ENCODE data around the gene PTGER1. TPM values are rescaled to one million over a fixed set of nuclear protein-coding genes. Genes with fewer than 3 reads are reported as not detected.

PTGER1 gene
- total and polyA plus RNA-seq, 2 donors (not counting 1 experiment from before 2014, with no cell fraction given) = 0.27 TPM; not detected in 1

DNA sequence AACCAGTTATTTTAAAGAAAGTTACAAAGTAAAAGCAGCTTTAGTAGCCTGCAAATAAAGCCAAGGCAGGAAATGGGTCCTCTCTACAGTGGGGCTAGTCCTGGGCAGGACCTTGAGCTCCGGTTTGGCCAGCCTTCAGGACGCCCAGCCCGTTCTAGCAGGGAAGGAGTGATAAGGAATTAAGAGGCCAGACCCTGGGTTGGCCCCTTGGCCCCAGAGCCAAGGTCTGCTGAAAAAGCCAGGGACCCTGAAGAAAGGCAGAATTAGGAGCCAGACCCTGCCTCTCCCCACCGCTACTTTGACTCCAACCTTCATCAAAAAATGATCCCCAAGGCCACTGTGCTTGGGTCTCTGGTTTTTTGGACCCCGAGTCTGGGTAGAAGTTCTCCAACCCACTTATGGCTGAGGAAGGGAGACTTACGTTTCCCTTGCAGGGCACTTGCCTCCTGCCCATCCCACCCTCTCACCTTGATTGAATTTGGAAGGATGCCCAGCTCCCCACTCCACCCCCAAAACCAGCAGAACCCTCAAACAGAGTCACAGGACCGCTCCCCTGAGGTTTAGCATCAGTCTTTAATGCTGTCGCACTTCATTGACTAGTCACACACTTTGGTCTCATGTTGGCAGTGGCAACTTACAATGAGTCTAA lies 39.2 kb upstream of the PTGER1 start:
- no peak for DNase-seq
- Histone ChIP-seq H3K27ac (ENCODE audit: low read length in 2 of 2) (peak overlapping the region in 1 of 2 donors; percentile 19), H4K20me1 (ENCODE audit: control insufficient read depth, insufficient read depth, low read length, poor library complexity, severe bottlenecking) (peaks cover 43% of the 10 kb centered on the region), H2AFZ (ENCODE audit: insufficient read depth, low read depth, low read length, poor library complexity, severe bottlenecking) (no peak overlapping the region), H3K4me2 (replicated peaks; ENCODE audit: low read depth, low read length, poor library complexity, severe bottlenecking) (no peak overlapping the region), H3K9me3 (ENCODE audit: control extremely low read depth in 1 of 3, control insufficient read depth in 2 of 3, insufficient read depth in 1 of 3, low read length in 2 of 3) (no peaks in the 10 kb centered on the region), H3K36me3 (replicated peaks in 1 of 2; ENCODE audit: control extremely low read depth in 1 of 2, control insufficient read depth in 1 of 2, extremely low read depth in 1 of 2, insufficient read depth in 2 of 2, low read length in 1 of 2) (peaks cover 0 to 25% of the 10 kb centered on the region in 2 experiments), H3K9ac (ENCODE audit: low read length) (no peak overlapping the region), H3K4me1 (ENCODE audit: control insufficient read depth in 2 of 2, insufficient read depth in 2 of 2, low read length in 2 of 2) (peaks cover 30 to 36% of the 10 kb centered on the region in 2 donors), H3K27me3 (replicated peaks in 1 of 4; ENCODE audit: control extremely low read depth in 1 of 4, control insufficient read depth in 3 of 4, insufficient read depth in 4 of 4, low read length in 3 of 4) (no peaks in the 10 kb centered on the region), H3K79me2 (ENCODE audit: control insufficient read depth, insufficient read depth, low read length) (peaks cover 21% of the 10 kb centered on the region), H3K4me3 (ENCODE audit: control extremely low read depth in 1 of 5, extremely low read depth in 1 of 5, insufficient read depth in 1 of 5, low read depth in 2 of 5, low read length in 4 of 5) (no peak overlapping the region)
- no peak for ATAC-seq (ENCODE audit: low read depth)
- WGBS (ENCODE audit: insufficient coverage) = 84% methylated on average over 7 of the region's 8 CpGs
- H3K4me3 Mint-ChIP-seq = no peak overlapping the region
- CTCF ChIA-PET = interaction anchor here (1.2 to 1.9 kb wide), 2 partner anchors 10 to 29 kb away, joined by 3 to 6 read pairs; no protein-coding TSS in a partner anchor
- no peak overlapping the region for H3K27ac Mint-ChIP-seq
- H3K27me3 Mint-ChIP-seq = no peaks in the 10 kb centered on the region
- H3K9me3 Mint-ChIP-seq (ENCODE audit: insufficient read depth) = no peaks in the 10 kb centered on the region
- peaks cover 41% of the 10 kb centered on the region for H3K4me1 Mint-ChIP-seq
- no peak for TF ChIP-seq CTCF (IDR thresholded peaks at IDR 0.05)
- POLR2A ChIA-PET = interaction anchor here (0.6 kb wide), 2 partner anchors 133 to 730 kb away, joined by 3 read pairs; partner anchors contain the start of gene ADGRE5
- intact Hi-C loops (cut with micrococcal nuclease) = no loop called here

DNA sequence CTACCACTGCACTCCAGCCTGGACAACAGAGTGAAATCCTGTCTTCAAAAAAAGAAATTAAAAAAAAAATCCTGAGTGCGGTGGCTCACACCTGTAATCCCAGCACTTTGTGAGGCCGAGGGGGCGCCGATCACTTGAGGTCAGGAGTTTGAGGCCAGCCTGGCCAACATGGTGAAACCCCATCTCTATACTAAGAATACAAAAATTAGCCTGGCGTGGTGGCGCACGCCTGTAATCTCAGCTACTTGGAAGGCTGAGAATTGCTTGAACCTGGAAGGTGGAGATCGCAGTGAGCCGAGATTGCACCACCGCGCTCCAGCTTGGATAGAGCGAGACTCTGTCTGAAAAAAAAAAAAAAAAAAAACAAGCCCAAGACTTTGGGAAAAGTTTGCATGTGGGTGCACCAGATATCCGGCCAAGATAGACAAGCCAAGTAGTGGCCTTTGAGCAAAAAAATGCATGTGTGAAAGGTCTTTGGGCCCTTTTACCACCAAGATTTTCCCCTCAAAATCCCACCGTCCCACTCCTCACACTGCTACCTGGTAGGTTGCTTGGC lies 37.3 kb upstream of the PTGER1 start:
- H3K4me2 ChIP-seq (replicated peaks; ENCODE audit: low read depth, low read length, poor library complexity, severe bottlenecking) = no peak overlapping the region
- intact Hi-C loops (cut with micrococcal nuclease) = no loop called here
- Mint-ChIP-seq H3K9me3 (ENCODE audit: insufficient read depth) (no peaks in the 10 kb centered on the region), H3K27me3 (no peaks in the 10 kb centered on the region), H3K4me3 (no peak overlapping the region), H3K27ac (no peak overlapping the region), H3K4me1 (peaks cover 33% of the 10 kb centered on the region)
- 99% methylated on average over 12 of the region's 14 CpGs for WGBS (ENCODE audit: insufficient coverage)
- no peak overlapping the region for H2AFZ ChIP-seq (ENCODE audit: insufficient read depth, low read depth, low read length, poor library complexity, severe bottlenecking)
- ATAC-seq (ENCODE audit: low read depth) (no peak), DNase-seq (no peak)
- no peak overlapping the region for H3K4me3 ChIP-seq (ENCODE audit: control extremely low read depth in 1 of 5, extremely low read depth in 1 of 5, insufficient read depth in 1 of 5, low read depth in 2 of 5, low read length in 4 of 5)
- no peak for TF ChIP-seq CTCF (IDR thresholded peaks at IDR 0.05)
- TF ChIP-seq EZH2 (IDR thresholded peaks at IDR 0.05; ENCODE audit: borderline replicate concordance, insufficient read depth, low read depth, low read length, poor library complexity, severe bottlenecking) = no peak
- no peak overlapping the region for H3K9ac ChIP-seq (ENCODE audit: low read length)
- H3K27me3 ChIP-seq (replicated peaks in 1 of 4; ENCODE audit: control extremely low read depth in 1 of 4, control insufficient read depth in 3 of 4, insufficient read depth in 4 of 4, low read length in 3 of 4) = no peaks in the 10 kb centered on the region
- ChIA-PET POLR2A (no interaction called here), CTCF (no interaction called here)
- H3K79me2 ChIP-seq (ENCODE audit: control insufficient read depth, insufficient read depth, low read length) = peaks cover 15% of the 10 kb centered on the region
- H4K20me1 ChIP-seq (ENCODE audit: control insufficient read depth, insufficient read depth, low read length, poor library complexity, severe bottlenecking) = peaks cover 37% of the 10 kb centered on the region
- H3K9me3 ChIP-seq (ENCODE audit: control extremely low read depth in 1 of 3, control insufficient read depth in 2 of 3, insufficient read depth in 1 of 3, low read length in 2 of 3) = no peaks in the 10 kb centered on the region
- H3K36me3 ChIP-seq (replicated peaks in 1 of 2; ENCODE audit: control extremely low read depth in 1 of 2, control insufficient read depth in 1 of 2, extremely low read depth in 1 of 2, insufficient read depth in 2 of 2, low read length in 1 of 2) = peaks cover 0 to 25% of the 10 kb centered on the region in 2 experiments
- no peak overlapping the region for H3K27ac ChIP-seq (ENCODE audit: low read length in 2 of 2)
- peaks cover 24 to 28% of the 10 kb centered on the region in 2 donors for H3K4me1 ChIP-seq (ENCODE audit: control insufficient read depth in 2 of 2, insufficient read depth in 2 of 2, low read length in 2 of 2)
